Ecto neural progenitor cell (in vitro differentiated cells): ENCODE results near the gene ARHGEF39.
A peak's percentile ranks its signal among the peaks of the same experiment; 100 is the strongest.
"Not testable (repeated sequence)": the region's sequence is repeated elsewhere in the genome, so short reads cannot be mapped to it uniquely, and the experiment has no call there.

Experiments used
- DNase-seq: peaks from one replicate; pipeline ENCODE4 v3.0.0-alpha.2; 2018; ENCODE audit warnings: low spot score

The ARHGEF39 gene

GRCh38 chr9:35618325-35618727 lies 46.7 kb downstream of the ARHGEF39 start, which contains the start of gene CD72:
CD72 (minus strand) TSS chr9:35618413; CDS start chr9:35618303, 110 bp downstream.
- no peak for DNase-seq

- no peak for DNase-seq
These were observed 47.4 kb downstream of the ARHGEF39 start for GRCh38 chr9:35617548-35617947.

- DNase-seq = peak; percentile 68
These were observed 48.1 kb downstream of the ARHGEF39 start for GRCh38 chr9:35616681-35617459.

- no peak for DNase-seq
These were observed 48.9 kb downstream of the ARHGEF39 start for GRCh38 chr9:35615981-35616680.

GRCh38 chr9:35612843-35613242 lies 52.2 kb downstream of the ARHGEF39 start:
- no peak for DNase-seq

GRCh38 chr9:35612066-35612465 lies 52.9 kb downstream of the ARHGEF39 start:
- not testable (repeated sequence) for DNase-seq

- peak; percentile 56 for DNase-seq
These were observed 53.7 kb downstream of the ARHGEF39 start for GRCh38 chr9:35611230-35611797.

GRCh38 chr9:35609820-35610163 lies 55.2 kb downstream of the ARHGEF39 start:
- no peak for DNase-seq
